ENCODE measurements around the gene G6PC2.

G6PC2 gene

DNA sequence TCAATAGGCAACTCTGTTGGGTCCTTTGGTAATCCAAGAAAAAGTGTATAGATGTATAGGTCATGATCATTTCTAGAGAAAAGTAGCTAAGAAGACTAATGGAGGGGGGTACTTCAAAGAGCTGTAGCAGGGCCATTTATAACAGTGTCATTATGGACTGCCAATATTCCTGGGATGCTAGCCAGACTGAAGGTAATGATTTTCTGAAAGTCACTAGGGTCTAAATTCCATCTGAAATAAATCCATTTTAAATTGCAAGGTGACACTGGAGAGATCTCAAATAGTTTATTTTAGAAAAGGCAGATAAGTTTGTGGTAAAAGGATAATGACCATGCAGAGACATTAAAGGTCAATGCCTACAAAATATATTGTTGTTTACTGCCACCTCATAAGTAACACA is 6.4 kb upstream of the G6PC2 start:
- POLR2A ChIA-PET, result no interaction called here
- CTCF ChIA-PET, result no interaction called here
- Histone ChIP-seq H3K36me3 (ENCODE audit: control insufficient read depth in 2 of 2, insufficient read depth in 1 of 2, low read length in 2 of 2) (no peaks in the 10 kb centered on the region), H3K27ac (ENCODE audit: extremely low read depth, low read depth, low read length) (no peak overlapping the region), H3K4me1 (ENCODE audit: control insufficient read depth, insufficient read depth, low read length) (no peaks in the 10 kb centered on the region), H3K9me3 (ENCODE audit: control insufficient read depth, insufficient read depth, low read depth, low read length) (no peaks in the 10 kb centered on the region), H3K4me3 (ENCODE audit: low read depth, low read length) (no peak overlapping the region)
- TF ChIP-seq, protein P1, sequence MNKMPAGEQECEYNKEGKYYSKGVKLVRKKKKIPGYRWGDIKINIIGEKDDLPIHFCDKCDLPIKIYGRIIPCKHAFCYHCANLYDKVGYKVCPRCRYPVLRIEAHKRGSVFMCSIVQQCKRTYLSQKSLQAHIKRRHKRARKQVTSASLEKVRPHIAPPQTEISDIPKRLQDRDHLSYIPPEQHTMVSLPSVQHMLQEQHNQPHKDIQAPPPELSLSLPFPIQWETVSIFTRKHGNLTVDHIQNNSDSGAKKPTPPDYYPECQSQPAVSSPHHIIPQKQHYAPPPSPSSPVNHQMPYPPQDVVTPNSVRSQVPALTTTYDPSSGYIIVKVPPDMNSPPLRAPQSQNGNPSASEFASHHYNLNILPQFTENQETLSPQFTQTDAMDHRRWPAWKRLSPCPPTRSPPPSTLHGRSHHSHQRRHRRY (tag by site-specific recombination; IDR thresholded peaks at IDR 0.05), result no peak
- TF ChIP-seq HOXC10 (CRISPR knock-in tag; IDR thresholded peaks at IDR 0.05), result no peak
- TF ChIP-seq, protein P2, sequence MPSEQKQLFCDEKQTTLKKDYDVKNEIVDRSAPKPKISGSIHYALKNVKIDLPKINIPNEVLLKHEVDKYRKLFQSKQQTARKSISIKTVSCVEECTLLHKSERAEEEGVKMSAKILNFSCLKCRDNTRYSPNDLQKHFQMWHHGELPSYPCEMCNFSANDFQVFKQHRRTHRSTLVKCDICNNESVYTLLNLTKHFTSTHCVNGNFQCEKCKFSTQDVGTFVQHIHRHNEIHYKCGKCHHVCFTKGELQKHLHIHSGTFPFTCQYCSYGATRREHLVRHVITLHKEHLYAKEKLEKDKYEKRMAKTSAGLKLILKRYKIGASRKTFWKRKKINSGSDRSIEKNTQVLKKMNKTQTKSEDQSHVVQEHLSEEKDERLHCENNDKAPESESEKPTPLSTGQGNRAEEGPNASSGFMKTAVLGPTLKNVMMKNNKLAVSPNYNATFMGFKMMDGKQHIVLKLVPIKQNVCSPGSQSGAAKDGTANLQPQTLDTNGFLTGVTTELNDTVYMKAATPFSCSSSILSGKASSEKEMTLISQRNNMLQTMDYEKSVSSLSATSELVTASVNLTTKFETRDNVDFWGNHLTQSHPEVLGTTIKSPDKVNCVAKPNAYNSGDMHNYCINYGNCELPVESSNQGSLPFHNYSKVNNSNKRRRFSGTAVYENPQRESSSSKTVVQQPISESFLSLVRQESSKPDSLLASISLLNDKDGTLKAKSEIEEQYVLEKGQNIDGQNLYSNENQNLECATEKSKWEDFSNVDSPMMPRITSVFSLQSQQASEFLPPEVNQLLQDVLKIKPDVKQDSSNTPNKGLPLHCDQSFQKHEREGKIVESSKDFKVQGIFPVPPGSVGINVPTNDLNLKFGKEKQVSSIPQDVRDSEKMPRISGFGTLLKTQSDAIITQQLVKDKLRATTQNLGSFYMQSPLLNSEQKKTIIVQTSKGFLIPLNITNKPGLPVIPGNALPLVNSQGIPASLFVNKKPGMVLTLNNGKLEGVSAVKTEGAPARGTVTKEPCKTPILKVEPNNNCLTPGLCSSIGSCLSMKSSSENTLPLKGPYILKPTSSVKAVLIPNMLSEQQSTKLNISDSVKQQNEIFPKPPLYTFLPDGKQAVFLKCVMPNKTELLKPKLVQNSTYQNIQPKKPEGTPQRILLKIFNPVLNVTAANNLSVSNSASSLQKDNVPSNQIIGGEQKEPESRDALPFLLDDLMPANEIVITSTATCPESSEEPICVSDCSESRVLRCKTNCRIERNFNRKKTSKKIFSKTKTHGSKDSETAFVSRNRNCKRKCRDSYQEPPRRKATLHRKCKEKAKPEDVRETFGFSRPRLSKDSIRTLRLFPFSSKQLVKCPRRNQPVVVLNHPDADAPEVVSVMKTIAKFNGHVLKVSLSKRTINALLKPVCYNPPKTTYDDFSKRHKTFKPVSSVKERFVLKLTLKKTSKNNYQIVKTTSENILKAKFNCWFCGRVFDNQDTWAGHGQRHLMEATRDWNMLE (tag by site-specific recombination; conservative IDR thresholded peaks at IDR 0.05; ENCODE audit: low read depth), result no peak
- no peak for TF ChIP-seq BCL11B (tag by site-specific recombination; IDR thresholded peaks at IDR 0.05; ENCODE audit: low read depth)
- TF ChIP-seq ZNF202 (tag by site-specific recombination; IDR thresholded peaks at IDR 0.05; ENCODE audit: borderline replicate concordance), result no peak
- TF ChIP-seq PRDM1 (tag by site-specific recombination; IDR thresholded peaks at IDR 0.05), result no peak
- TF ChIP-seq, protein P3, sequence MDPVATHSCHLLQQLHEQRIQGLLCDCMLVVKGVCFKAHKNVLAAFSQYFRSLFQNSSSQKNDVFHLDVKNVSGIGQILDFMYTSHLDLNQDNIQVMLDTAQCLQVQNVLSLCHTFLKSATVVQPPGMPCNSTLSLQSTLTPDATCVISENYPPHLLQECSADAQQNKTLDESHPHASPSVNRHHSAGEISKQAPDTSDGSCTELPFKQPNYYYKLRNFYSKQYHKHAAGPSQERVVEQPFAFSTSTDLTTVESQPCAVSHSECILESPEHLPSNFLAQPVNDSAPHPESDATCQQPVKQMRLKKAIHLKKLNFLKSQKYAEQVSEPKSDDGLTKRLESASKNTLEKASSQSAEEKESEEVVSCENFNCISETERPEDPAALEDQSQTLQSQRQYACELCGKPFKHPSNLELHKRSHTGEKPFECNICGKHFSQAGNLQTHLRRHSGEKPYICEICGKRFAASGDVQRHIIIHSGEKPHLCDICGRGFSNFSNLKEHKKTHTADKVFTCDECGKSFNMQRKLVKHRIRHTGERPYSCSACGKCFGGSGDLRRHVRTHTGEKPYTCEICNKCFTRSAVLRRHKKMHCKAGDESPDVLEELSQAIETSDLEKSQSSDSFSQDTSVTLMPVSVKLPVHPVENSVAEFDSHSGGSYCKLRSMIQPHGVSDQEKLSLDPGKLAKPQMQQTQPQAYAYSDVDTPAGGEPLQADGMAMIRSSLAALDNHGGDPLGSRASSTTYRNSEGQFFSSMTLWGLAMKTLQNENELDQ (tag by site-specific recombination; IDR thresholded peaks at IDR 0.05; ENCODE audit: low read depth), result no peak
- TF ChIP-seq SCRT2 (tag by site-specific recombination; IDR thresholded peaks at IDR 0.05), result no peak

DNA sequence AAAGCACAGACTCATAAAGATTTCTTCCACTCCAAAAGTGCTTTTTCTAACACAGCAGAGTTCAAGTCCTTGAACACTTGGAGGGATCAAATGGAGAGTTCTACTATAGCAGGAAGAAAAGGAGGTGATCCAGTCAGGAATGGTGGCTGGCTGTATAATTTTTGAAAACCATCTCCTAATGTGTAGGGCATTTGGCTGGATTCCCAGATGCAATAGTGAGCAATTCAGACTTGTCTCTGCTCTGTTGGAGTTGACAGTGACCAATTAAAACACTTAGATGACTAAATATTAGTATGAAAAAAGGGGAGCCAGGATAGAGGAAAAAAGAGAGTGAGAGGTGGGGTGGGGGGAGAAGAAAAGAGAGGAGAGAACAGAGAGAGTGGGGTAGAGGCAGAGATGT is 5.3 kb upstream of the G6PC2 start:
- POLR2A ChIA-PET, result no interaction called here
- CTCF ChIA-PET, result interaction anchor here (0.7 kb wide), 2 partner anchors 401 to 628 kb away, joined by 3 read pairs; no protein-coding TSS in a partner anchor
- TF ChIP-seq, protein P4, sequence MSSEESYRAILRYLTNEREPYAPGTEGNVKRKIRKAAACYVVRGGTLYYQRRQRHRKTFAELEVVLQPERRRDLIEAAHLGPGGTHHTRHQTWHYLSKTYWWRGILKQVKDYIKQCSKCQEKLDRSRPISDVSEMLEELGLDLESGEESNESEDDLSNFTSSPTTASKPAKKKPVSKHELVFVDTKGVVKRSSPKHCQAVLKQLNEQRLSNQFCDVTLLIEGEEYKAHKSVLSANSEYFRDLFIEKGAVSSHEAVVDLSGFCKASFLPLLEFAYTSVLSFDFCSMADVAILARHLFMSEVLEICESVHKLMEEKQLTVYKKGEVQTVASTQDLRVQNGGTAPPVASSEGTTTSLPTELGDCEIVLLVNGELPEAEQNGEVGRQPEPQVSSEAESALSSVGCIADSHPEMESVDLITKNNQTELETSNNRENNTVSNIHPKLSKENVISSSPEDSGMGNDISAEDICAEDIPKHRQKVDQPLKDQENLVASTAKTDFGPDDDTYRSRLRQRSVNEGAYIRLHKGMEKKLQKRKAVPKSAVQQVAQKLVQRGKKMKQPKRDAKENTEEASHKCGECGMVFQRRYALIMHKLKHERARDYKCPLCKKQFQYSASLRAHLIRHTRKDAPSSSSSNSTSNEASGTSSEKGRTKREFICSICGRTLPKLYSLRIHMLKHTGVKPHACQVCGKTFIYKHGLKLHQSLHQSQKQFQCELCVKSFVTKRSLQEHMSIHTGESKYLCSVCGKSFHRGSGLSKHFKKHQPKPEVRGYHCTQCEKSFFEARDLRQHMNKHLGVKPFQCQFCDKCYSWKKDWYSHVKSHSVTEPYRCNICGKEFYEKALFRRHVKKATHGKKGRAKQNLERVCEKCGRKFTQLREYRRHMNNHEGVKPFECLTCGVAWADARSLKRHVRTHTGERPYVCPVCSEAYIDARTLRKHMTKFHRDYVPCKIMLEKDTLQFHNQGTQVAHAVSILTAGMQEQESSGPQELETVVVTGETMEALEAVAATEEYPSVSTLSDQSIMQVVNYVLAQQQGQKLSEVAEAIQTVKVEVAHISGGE (tag by site-specific recombination; conservative IDR thresholded peaks at IDR 0.05; ENCODE audit: low read depth), result no peak
- TF ChIP-seq ZNF335 (tag by site-specific recombination; conservative IDR thresholded peaks at IDR 0.05) (no peak), ZNF19 (tag by site-specific recombination; IDR thresholded peaks at IDR 0.05; ENCODE audit: low read depth) (no peak), IKZF3 (tag by site-specific recombination; IDR thresholded peaks at IDR 0.05) (no peak), GLI4 (tag by site-specific recombination; IDR thresholded peaks at IDR 0.05) (no peak), ZNF560 (tag by site-specific recombination; IDR thresholded peaks at IDR 0.05; ENCODE audit: borderline replicate concordance) (no peak), ZNF473 (tag by site-specific recombination; IDR thresholded peaks at IDR 0.05) (no peak), SP2 (tag by site-specific recombination; IDR thresholded peaks at IDR 0.05) (no peak), OVOL3 (tag by site-specific recombination; IDR thresholded peaks at IDR 0.05) (no peak), ZNF2 (tag by site-specific recombination; IDR thresholded peaks at IDR 0.05) (no peak), ZNF521 (tag by site-specific recombination; IDR thresholded peaks at IDR 0.05) (no peak), ZNF76 (tag by site-specific recombination; IDR thresholded peaks at IDR 0.05; ENCODE audit: borderline replicate concordance, low read depth) (no peak), ZNF112 (tag by site-specific recombination; IDR thresholded peaks at IDR 0.05) (no peak)
- TF ChIP-seq, protein P5, sequence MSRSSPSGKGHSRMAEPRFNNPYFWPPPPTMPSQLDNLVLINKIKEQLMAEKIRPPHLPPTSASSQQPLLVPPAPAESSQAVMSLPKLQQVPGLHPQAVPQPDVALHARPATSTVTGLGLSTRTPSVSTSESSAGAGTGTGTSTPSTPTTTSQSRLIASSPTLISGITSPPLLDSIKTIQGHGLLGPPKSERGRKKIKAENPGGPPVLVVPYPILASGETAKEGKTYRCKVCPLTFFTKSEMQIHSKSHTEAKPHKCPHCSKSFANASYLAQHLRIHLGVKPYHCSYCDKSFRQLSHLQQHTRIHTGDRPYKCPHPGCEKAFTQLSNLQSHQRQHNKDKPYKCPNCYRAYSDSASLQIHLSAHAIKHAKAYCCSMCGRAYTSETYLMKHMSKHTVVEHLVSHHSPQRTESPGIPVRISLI (tag by site-specific recombination; IDR thresholded peaks at IDR 0.05), result no peak

More for the DNA sequence above, 5.3 kb upstream of the G6PC2 start:
- Histone ChIP-seq H3K9me3 (ENCODE audit: control insufficient read depth, insufficient read depth, low read depth, low read length) (no peaks in the 10 kb centered on the region), H3K36me3 (ENCODE audit: control insufficient read depth in 2 of 2, insufficient read depth in 1 of 2, low read length in 2 of 2) (no peaks in the 10 kb centered on the region), H3K4me1 (ENCODE audit: control insufficient read depth, insufficient read depth, low read length) (no peaks in the 10 kb centered on the region), H3K27ac (ENCODE audit: extremely low read depth, low read depth, low read length) (no peak overlapping the region), H3K4me3 (ENCODE audit: low read depth, low read length) (no peak overlapping the region)

Data from HEK293 (cell line).